Upper lobe of left lung (tissue), 6 donors: ENCODE measurements around the gene CASP10. TPM values are rescaled to one million over a fixed set of nuclear protein-coding genes. Genes with fewer than 3 reads are reported as not detected.

Experiments used
- ATAC-seq, 2 donors: fragments of 200-7000 bp; cut with Tn5 transposase; one replicate each; pipeline ENCODE4 v1.9.1; 2022; ENCODE audit warnings: mild to moderate bottlenecking in 2 of 2, moderate library complexity in 2 of 2; ENCODE audit not compliant: low FRiP score in 2 of 2
- DNase-seq, 2 donors: peaks; one replicate each; pipeline ENCODE4 v3.0.0-alpha.2; 2019 to 2020
- H3K27ac ChIP-seq, 4 donors: fragments of 200-600 bp; sonication (generic); one replicate each; pipeline ENCODE4 v1.5.1; 2016 to 2019
- H3K27me3 ChIP-seq, 4 donors: fragments of 200-600 bp; sonication (generic); one replicate each; pipeline ENCODE4 v1.5.1; 2017 to 2019
- H3K36me3 ChIP-seq, 4 donors: fragments of 200-600 bp; sonication (generic); one replicate each; pipeline ENCODE4 v1.5.1; 2016 to 2019
- H3K4me1 ChIP-seq, 4 donors: fragments of 200-600 bp; sonication (generic); one replicate each; pipeline ENCODE4 v1.5.1; 2018 to 2019
- H3K4me3 ChIP-seq, 4 donors: fragments of 200-600 bp; sonication (generic); one replicate each; pipeline ENCODE4 v1.5.1; 2017 to 2019; ENCODE audit warnings: mild to moderate bottlenecking in 2 of 4, moderate library complexity in 1 of 4
- H3K9me3 ChIP-seq, 4 donors: fragments of 200-600 bp; sonication (generic); one replicate each; pipeline ENCODE4 v1.5.1; 2018 to 2019
- EP300 ChIP-seq, 4 donors: sonication (generic); formaldehyde crosslinking; IDR thresholded peaks; one replicate each; pipeline ENCODE4 v1.5.1; 2017; ENCODE audit warnings: antibody characterized with exemption in 4 of 4, control low read depth in 2 of 4
- POLR2A ChIP-seq, 4 donors: fragments of 450-650 bp; IDR thresholded peaks; one replicate each; pipeline ENCODE4 v1.5.1; 2016 to 2017; ENCODE audit warnings: antibody characterized with exemption in 4 of 4, mild to moderate bottlenecking in 2 of 4
- POLR2AphosphoS5 ChIP-seq, 2 donors: sonication (generic); formaldehyde crosslinking; IDR thresholded peaks; one replicate each; pipeline ENCODE4 v1.5.1; 2017; ENCODE audit warnings: antibody characterized with exemption in 2 of 2
- WGBS, 2 donors: methylation state at CpG; one replicate each; pipeline ENCODE4 v1.1.5; 2017 to 2018; 5-methylcytosine and 5-hydroxymethylcytosine counted together
- total RNA-seq, 6 donors: library from RNA; depleted of rRNA in 4 of 6; stranded (reverse); fragments of >200 nt in 4 of 6; gene quantifications; one replicate each; pipeline versions ENCODE4 v1.1.0 to v1.2.1, GENCODE V29; 2016 to 2021
- TF ChIP-seq, protein P1 (sequence below), 6 experiments: fragments of 450-650 bp in 4 of 6; fragments of 200-600 bp in 2 of 6; sonication (generic) in 2 of 6; IDR thresholded peaks; one replicate each; pipeline ENCODE4 v1.5.1; 2016 to 2019; ENCODE audit warnings: antibody characterized with exemption in 6 of 6
- donor health status: DM: no; HTN: no; CAD: no; lungs with moderate emphysema.
- donor health status: DM: no; HTN: yes; CAD: no; lungs with severe emphysema.

The CASP10 gene
- total RNA-seq, 6 donors from 2014 or later: 21.1 to 67.1 (median 29.9) TPM

DNA sequence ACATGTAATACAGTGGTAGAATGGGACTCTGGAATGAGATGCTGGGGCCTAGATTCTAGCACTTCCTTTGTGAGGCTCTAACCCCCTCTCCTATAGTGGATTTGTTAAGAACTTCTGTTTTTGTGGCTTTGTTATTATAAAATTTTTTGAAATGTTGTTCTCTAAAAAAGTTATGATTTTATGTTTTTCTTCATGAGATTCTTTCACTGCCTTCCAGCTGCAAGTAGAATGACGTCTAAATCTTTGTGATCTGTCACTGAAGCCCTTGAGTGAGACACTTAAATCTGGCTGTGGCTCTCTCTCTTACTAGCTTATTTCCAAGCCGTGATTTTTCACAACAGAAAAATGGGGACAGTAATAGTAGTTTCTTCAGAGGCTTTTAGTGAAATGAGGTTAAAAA, 79.0 kb downstream of the CASP10 start:
- WGBS, 2 donors: 40 to 50% methylated on average over 2 of the region's 2 CpGs
- TF ChIP-seq POLR2AphosphoS5 (IDR thresholded peaks at IDR 0.05) (no peak), POLR2A (IDR thresholded peaks at IDR 0.05) (no peak), EP300 (IDR thresholded peaks at IDR 0.05) (no peak)
- TF ChIP-seq, protein P1, sequence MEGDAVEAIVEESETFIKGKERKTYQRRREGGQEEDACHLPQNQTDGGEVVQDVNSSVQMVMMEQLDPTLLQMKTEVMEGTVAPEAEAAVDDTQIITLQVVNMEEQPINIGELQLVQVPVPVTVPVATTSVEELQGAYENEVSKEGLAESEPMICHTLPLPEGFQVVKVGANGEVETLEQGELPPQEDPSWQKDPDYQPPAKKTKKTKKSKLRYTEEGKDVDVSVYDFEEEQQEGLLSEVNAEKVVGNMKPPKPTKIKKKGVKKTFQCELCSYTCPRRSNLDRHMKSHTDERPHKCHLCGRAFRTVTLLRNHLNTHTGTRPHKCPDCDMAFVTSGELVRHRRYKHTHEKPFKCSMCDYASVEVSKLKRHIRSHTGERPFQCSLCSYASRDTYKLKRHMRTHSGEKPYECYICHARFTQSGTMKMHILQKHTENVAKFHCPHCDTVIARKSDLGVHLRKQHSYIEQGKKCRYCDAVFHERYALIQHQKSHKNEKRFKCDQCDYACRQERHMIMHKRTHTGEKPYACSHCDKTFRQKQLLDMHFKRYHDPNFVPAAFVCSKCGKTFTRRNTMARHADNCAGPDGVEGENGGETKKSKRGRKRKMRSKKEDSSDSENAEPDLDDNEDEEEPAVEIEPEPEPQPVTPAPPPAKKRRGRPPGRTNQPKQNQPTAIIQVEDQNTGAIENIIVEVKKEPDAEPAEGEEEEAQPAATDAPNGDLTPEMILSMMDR (IDR thresholded peaks at IDR 0.05): no peak
- Histone ChIP-seq H3K4me1 (peaks cover 40 to 47% (median 45%) of the 10 kb centered on the region in 4 donors), H3K9me3 (no peaks in the 10 kb centered on the region), H3K4me3 (peak overlapping the region in 3 of 4 donors; percentile 29 to 48 (median 41)), H3K36me3 (peaks cover 0 to 7% (median 2%) of the 10 kb centered on the region in 4 donors), H3K27ac (peak overlapping the region; percentile 92 to 96 (median 93)), H3K27me3 (no peaks in the 10 kb centered on the region)
- no peak for ATAC-seq
- no peak for DNase-seq

DNA sequence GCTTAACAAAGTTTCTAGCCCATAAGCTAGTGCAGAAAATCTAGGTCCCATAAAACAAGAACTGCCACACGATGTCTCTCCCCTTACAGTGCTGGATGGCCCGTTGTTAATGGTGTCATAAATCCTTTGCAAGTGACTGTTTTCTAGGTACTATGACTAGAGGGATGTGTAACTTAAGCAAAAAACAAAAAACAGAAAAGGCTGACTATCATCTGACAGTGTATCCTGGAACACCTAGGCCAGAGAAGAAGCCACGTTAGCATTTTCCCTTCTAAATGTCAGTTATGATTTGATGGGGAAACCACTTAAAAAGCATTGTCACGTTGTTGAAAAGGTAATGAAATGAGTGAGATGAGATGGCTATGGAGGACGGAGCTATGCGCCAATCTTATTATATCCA, 79.8 kb downstream of the CASP10 start:
- no peak for ATAC-seq
- WGBS, 2 donors: 71 to 74% methylated on average over 6 of the region's 6 CpGs
- DNase-seq: no peak
- Histone ChIP-seq H3K4me1 (peaks cover 36 to 39% (median 37%) of the 10 kb centered on the region in 4 donors), H3K36me3 (peaks cover 0 to 15% (median 8%) of the 10 kb centered on the region in 4 donors), H3K4me3 (peak overlapping the region in 1 of 4 donors; percentile 11), H3K9me3 (no peaks in the 10 kb centered on the region), H3K27ac (peak overlapping the region in 1 of 4 donors; percentile 92), H3K27me3 (no peaks in the 10 kb centered on the region)
- TF ChIP-seq POLR2A (IDR thresholded peaks at IDR 0.05) (no peak), EP300 (IDR thresholded peaks at IDR 0.05) (no peak), POLR2AphosphoS5 (IDR thresholded peaks at IDR 0.05) (no peak)
- TF ChIP-seq, protein P1 (IDR thresholded peaks at IDR 0.05): no peak

GRCh38 chr2:201263779-201264178, 80.8 kb downstream of the CASP10 start:
- WGBS, 2 donors: 69 to 81% methylated on average over 2 of the region's 2 CpGs
- TF ChIP-seq POLR2A (IDR thresholded peaks at IDR 0.05) (no peak), POLR2AphosphoS5 (IDR thresholded peaks at IDR 0.05) (no peak), EP300 (IDR thresholded peaks at IDR 0.05) (no peak)
- TF ChIP-seq, protein P1 (IDR thresholded peaks at IDR 0.05): no peak
- Histone ChIP-seq H3K36me3 (peaks cover 0 to 25% (median 8%) of the 10 kb centered on the region in 4 donors), H3K9me3 (no peaks in the 10 kb centered on the region), H3K4me1 (peaks cover 34 to 38% (median 36%) of the 10 kb centered on the region in 4 donors), H3K27me3 (no peaks in the 10 kb centered on the region), H3K27ac (peak overlapping the region in 1 of 4 donors; percentile 36), H3K4me3 (no peak overlapping the region)
- ATAC-seq (no peak), DNase-seq (no peak)

- Histone ChIP-seq H3K27ac (peak overlapping the region in 1 of 4 donors; percentile 36), H3K36me3 (peaks cover 0 to 31% (median 11%) of the 10 kb centered on the region in 4 donors), H3K27me3 (no peaks in the 10 kb centered on the region), H3K4me1 (peaks cover 25 to 32% (median 29%) of the 10 kb centered on the region in 4 donors), H3K9me3 (no peaks in the 10 kb centered on the region), H3K4me3 (no peak overlapping the region)
- DNase-seq (no peak), ATAC-seq (no peak)
- 81 to 88% methylated on average over 7 of the region's 7 CpGs for WGBS, 2 donors
- TF ChIP-seq EP300 (IDR thresholded peaks at IDR 0.05) (no peak), POLR2AphosphoS5 (IDR thresholded peaks at IDR 0.05) (no peak)
- TF ChIP-seq, protein P1 (IDR thresholded peaks at IDR 0.05): no peak
Observed at GRCh38 chr2:201264472-201265173, 81.7 kb downstream of the CASP10 start.
